ENCODE data around the gene APOBR.

DNA sequence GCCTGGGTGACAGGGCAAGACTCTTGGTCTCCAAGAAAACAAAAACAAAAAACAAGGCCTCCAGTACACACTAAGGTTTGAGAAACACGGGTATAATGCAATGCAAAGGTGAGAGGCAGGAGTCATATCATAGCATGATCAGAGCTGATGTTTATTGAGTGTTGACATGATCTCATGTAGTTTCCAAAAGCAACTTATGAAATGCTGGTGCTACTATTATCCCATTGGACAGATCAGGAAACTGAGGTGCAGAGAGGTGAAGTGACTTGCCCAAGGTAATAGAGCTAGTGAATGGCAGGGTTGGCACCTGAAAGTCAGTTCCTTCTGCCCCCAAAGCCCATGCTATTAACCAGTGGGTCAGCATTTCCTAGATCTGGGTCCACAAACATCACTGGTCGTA, 19.2 kb upstream of the APOBR start:
- TF ChIP-seq NR2C2 (IDR thresholded peaks at IDR 0.05; ENCODE audit: borderline replicate concordance, control insufficient read depth, insufficient read length, low read depth) = no peak
- no peak for TF ChIP-seq SKIL (IDR thresholded peaks at IDR 0.05; ENCODE audit: low read depth, poor library complexity, severe bottlenecking)
- no peak for TF ChIP-seq EZH2 (IDR thresholded peaks at IDR 0.05; ENCODE audit: borderline replicate concordance, control insufficient read depth, low read depth, low read length)
- no peak for TF ChIP-seq MYC (IDR thresholded peaks at IDR 0.05; ENCODE audit: insufficient read depth, insufficient read length, insufficient replicate concordance, low read length, severe bottlenecking)
- no peak for TF ChIP-seq JUNB (IDR thresholded peaks at IDR 0.05)
- TF ChIP-seq, protein P1, sequence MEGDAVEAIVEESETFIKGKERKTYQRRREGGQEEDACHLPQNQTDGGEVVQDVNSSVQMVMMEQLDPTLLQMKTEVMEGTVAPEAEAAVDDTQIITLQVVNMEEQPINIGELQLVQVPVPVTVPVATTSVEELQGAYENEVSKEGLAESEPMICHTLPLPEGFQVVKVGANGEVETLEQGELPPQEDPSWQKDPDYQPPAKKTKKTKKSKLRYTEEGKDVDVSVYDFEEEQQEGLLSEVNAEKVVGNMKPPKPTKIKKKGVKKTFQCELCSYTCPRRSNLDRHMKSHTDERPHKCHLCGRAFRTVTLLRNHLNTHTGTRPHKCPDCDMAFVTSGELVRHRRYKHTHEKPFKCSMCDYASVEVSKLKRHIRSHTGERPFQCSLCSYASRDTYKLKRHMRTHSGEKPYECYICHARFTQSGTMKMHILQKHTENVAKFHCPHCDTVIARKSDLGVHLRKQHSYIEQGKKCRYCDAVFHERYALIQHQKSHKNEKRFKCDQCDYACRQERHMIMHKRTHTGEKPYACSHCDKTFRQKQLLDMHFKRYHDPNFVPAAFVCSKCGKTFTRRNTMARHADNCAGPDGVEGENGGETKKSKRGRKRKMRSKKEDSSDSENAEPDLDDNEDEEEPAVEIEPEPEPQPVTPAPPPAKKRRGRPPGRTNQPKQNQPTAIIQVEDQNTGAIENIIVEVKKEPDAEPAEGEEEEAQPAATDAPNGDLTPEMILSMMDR (IDR thresholded peaks at IDR 0.05 in 2 of 3, conservative IDR thresholded peaks at IDR 0.05 in 1 of 3; ENCODE audit: control insufficient read depth in 2 of 3, extremely low read depth in 1 of 3, insufficient read depth in 1 of 3, low read depth in 3 of 3, low read length in 3 of 3) = no peak
- TF ChIP-seq, protein P2, sequence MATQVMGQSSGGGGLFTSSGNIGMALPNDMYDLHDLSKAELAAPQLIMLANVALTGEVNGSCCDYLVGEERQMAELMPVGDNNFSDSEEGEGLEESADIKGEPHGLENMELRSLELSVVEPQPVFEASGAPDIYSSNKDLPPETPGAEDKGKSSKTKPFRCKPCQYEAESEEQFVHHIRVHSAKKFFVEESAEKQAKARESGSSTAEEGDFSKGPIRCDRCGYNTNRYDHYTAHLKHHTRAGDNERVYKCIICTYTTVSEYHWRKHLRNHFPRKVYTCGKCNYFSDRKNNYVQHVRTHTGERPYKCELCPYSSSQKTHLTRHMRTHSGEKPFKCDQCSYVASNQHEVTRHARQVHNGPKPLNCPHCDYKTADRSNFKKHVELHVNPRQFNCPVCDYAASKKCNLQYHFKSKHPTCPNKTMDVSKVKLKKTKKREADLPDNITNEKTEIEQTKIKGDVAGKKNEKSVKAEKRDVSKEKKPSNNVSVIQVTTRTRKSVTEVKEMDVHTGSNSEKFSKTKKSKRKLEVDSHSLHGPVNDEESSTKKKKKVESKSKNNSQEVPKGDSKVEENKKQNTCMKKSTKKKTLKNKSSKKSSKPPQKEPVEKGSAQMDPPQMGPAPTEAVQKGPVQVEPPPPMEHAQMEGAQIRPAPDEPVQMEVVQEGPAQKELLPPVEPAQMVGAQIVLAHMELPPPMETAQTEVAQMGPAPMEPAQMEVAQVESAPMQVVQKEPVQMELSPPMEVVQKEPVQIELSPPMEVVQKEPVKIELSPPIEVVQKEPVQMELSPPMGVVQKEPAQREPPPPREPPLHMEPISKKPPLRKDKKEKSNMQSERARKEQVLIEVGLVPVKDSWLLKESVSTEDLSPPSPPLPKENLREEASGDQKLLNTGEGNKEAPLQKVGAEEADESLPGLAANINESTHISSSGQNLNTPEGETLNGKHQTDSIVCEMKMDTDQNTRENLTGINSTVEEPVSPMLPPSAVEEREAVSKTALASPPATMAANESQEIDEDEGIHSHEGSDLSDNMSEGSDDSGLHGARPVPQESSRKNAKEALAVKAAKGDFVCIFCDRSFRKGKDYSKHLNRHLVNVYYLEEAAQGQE (IDR thresholded peaks at IDR 0.05; ENCODE audit: low read depth, low read length) = no peak
- TF ChIP-seq, protein P3, sequence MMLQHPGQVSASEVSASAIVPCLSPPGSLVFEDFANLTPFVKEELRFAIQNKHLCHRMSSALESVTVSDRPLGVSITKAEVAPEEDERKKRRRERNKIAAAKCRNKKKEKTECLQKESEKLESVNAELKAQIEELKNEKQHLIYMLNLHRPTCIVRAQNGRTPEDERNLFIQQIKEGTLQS (IDR thresholded peaks at IDR 0.05; ENCODE audit: borderline replicate concordance, extremely low read depth, low read depth, low read length) = no peak
- TF ChIP-seq SRF (IDR thresholded peaks at IDR 0.05; ENCODE audit: low read depth in 2 of 2, low read length in 2 of 2) = no peak
- TF ChIP-seq YY1 (IDR thresholded peaks at IDR 0.05; ENCODE audit: low read depth, low read length) = no peak
- TF ChIP-seq HDAC2 (IDR thresholded peaks at IDR 0.05) = no peak
- no peak for TF ChIP-seq EP300 (IDR thresholded peaks at IDR 0.05; ENCODE audit: borderline replicate concordance in 1 of 2, control insufficient read depth in 1 of 2, low read depth in 2 of 2, low read length in 2 of 2)
- TF ChIP-seq NR2F1 (conservative IDR thresholded peaks at IDR 0.05) = no peak

Measured in GM12878 (cell line).